GM18868 (cell line): Measurements from ENCODE around the gene RPRD1B.

ENCODE experiments used
- ATAC-seq: cut with Tn5 transposase; IDR thresholded peaks from one replicate; pipeline ENCODE4 v1.9.1; 2021; ENCODE audit warnings: mild to moderate bottlenecking, moderate library complexity; ENCODE audit not compliant: unreplicated experiment

RPRD1B gene

DNA sequence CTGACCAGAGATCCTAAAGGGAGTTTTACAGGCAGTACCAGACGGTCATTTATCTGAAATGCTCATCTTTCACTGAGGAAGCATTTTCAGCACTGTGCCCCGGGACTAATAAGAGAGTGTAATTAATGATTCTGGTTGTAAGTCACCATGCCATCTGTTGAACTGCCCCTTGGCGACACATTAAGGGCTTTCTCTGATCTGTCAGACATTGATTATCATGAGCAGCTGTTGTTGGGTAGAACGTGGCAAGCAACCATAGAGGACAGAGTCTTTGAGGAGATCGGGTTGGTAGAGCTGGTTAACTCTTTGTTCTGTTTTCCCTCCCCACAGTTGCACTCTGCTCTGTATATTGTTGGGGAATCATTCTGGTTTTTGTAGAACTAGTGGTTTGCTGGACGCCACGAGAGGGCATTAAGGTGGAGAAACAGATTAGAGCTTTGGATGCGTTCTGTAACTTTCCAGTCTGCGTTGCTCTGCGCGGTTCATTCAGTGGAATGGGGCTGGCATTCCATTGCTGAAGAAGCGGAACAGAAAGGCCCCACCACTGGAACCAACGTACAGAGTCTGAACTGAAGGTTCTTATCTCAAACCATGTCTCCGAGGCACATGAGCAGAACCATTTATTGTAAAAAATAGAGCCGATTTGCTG is 34.3 kb downstream of the RPRD1B start:
- no peak for ATAC-seq

DNA sequence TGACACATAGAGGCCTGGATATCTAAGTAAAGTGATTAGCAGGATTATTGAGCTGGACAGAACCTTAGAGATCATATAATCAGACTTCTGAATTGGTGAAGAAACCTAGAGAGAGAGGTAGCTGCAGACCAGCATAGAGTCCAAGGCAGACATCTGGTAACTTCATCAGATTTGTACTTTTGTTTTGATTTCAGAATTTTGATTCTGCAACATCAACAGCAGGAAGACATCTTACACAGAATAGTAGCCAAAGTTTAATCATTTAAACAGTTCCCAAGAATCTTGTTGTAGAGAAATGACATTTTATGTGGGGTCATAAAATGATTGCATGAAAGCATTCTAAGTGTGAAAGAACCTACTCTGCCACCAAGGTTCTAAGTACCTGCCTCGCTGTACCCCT is 39.4 kb downstream of the RPRD1B start:
- no peak for ATAC-seq

DNA sequence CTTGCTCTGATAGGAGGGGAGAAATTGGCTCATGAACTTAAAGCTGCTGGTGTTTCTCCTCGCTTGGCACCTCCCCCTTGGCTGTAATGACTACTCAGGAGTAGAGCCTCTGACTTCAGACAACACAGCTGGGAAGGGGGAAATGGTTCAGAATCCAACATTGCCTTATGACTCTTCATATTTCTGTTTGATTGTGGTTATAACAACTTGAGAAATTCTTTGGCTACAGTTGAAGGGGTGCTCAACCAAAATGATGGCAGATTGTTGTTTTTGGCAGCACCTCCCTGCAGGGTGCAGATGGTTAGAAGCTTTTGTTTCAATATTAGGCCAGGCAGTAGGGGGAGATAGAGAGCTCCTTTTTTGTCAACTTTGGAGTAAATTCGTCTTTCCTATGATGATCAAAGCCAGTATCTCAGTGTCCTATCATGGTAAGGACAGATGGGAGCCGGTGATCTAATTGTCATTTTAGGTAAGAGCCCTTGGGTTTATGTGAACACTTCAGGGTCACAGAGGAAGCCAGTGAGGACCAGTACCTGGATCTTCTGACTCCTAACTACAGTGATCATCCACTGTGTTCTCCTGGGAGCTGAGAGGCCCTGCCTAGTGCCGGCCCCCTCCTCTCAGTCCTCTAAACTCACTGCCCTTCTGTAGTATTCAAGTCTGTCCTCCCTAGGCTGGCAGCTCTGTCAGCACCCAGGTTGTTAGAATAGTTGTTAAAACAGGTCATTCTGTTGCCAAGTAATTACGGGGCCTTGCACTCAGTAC is 39.9 kb downstream of the RPRD1B start:
- peak; percentile 54 for ATAC-seq

DNA sequence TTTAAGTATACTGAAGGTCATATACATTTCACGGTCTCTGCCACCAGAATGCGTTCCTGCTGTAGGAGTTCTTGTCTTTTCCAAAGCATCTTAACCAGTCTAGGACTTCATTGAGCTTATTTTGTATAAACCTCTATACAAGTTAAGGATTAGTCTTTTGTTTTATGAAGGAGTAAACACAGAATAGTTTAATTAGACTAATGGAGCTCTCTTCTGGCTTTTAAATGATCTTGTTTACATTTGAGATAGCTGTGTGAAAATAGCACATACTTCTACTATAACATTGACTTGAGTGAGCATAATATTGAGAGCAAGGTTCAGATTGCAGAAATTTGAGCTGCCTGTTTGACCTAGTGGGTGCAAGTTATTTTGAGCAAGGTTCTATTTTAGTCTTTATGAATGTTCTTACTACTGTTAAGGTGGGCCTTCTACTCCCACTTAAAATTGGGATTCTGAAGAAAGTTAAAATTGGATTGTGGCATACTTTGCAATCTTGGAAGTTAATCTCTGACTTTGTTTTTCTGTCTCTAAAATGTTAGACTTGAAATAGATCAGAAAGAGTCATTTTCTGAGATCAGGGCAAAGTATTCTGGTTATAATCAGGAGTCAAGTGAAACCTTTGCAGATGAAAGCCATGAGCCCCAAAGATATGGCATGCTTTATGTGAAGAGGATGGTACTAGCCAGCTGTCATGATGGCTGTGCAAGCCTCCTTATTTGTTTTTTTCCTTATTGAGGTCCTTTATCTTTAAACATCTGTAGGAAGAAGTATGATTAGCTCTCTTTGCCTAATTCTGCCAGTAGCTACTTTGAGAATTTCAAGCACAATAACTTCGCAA is 41.8 kb downstream of the RPRD1B start:
- ATAC-seq: no peak

DNA sequence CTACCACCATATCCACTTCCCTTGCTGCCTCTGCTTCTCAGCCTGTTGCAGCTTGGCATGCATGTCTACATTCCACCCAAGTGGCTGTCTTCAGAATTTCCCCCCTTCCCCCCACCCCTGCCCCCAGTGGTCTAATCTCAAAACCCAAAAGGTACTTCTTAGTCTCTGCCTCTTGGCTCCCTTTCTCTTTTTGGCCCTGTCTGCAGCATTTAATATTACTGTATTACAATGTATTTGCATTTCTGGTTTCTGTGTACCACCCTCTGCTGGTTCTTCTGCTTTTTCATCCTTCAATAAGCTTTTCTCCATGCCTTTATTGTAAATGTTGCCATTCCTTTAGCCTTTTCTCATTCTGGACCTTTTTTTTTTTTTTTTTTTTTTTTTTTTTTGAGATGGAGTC is 43.0 kb downstream of the RPRD1B start:
- no peak for ATAC-seq

DNA sequence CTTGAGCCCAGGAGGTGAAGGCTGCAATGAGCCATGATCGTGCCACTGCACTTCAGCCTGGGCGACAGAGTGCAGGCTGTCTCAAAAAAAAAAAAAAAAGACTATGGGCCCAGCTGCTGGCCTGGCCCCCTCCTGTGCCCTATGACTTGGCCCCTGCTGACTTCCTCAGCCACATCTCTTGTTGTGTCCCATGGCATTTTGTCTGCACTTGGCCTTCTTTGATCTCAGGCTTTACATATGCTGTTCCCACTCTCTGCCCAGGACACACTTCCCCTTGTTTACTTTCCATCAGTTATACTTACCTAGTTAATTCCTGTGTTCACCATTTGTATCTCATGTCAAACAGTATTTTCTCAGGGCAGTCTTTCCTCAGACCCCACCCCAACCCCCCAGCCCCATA is 44.5 kb downstream of the RPRD1B start:
- ATAC-seq: no peak

DNA sequence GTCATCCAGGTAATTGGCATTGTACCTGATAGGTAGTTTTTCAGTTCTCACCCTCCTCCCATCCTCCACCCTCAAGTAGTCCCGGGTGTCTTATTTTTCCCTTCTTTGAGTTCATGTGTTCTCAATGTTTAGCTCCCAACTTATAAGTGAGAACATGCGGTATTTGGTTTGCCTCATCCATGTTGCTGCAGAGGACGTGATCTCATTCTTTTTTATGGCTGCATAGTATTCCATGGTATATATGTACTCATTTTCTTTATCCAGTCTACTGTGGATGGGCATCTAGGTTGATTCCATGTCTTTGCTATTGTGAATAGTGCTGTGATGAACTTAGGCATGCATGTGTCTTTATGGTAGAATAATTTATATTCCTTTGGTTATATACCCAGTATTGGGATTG is 45.8 kb downstream of the RPRD1B start:
- no peak for ATAC-seq

DNA sequence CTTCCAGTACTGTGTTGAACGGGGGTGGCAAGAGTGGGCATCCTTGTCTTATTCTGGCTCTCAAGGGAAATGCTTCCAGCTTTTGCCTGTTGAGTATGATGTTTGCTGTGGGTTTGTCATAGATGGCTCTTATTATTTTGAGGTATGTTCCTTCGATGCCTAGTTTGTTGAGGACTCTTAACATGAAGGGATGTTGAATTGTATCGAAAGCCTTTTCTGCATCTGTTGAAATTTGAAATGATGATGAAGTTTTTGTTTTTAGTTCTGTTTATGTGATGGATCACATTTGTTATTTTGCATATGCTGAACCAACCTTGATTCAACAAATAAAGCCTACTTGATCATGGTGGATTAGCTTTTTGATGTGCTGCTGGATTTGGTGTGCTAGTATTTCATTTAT is 48.0 kb downstream of the RPRD1B start:
- no peak for ATAC-seq

DNA sequence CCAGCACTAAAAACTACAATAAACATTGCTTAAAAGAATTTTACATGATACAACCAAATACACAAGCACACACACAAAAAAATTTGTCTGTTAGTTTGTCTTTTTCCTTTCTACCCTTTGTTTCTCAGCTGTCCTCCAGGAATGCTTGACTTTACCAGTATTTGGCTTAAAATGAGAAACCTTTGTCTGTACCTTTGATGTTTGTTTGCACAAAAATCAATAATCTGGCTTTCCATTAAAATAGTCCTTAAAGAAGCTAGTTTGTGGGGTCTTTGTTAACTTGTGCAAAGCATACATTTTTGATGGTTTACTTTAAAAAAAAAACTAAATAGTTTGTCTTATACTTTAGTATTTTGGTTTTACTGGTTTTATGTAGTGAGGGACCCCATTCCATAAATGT is 49.3 kb downstream of the RPRD1B start:
- ATAC-seq: no peak

DNA sequence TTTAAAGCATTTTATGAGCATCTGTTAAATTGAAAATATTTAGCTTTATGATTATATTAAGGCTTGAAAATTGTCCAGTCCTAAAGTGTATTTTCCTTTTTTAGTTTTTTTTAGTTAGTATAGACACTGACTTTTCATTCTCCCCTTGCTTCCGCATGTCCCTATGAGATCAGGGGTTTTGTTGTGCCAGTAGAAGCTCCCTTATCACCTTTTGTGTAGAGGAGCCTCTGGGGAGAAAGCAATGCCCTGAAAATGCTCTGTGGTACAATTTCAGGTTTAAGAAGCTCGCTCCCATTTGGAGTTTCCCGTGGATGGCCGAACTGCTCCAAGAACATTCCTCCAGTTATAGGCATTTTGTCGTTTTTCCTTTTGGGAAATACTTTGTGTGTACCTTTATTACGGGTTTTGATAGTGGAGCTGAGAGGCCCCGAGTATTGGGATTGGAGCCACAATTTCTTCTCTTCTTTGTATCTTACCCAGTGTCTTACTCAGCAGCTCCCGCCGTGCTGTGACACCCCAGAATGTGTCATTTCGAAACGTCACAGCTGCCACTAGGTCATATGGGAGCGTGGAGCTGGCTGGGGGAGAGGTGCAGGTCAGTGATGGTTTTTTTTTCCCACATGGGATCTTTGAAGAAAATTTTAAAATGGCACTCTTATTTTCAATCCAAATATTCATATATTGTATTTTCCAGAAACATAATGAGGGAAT is 49.9 kb downstream of the RPRD1B start:
- no peak for ATAC-seq

DNA sequence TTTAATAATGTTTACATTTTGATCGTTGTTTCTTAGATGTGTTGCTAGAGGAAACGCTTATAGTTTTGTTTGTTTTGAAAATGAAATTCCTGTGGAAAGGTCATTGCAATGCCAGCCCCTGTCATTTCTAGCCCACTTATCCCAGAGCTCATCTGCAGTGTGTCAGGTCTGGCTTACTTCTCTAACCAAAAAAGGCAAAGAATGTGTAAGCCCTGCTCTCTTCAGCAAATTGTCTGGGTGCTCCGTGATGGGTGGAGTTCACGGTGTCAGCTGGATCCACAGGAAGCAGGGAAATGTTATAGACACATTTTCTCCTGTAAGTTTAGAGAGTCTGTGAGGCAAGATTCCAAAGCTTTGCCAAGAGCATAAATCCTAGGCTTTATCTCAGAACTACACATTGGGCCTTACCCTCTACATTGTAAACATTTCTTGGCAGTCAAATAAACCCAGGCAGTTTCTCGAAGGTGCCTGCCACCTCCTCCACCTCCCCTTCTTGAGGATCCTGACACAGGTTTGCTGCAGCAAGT is 50.9 kb downstream of the RPRD1B start:
- no peak for ATAC-seq

DNA sequence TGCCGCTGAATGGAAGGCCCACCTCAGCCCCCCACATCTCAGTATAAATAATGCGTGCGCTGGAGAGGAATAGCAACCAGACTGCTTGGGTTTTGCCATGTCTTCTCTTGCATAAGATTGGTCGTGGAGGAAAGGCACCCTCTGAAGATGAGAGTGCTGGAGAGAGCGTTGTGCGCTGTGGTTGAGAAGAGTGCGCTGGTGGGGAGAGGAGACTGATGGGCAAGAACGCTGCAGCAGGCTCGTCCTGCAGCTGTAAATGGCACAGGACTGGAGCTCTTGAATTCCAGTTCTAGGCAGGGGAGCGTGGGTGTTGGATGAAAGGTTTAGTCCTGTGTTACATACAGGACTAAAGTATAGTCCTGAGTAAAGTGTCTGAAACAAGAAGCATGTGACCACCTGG is 51.5 kb downstream of the RPRD1B start:
- ATAC-seq: no peak

DNA sequence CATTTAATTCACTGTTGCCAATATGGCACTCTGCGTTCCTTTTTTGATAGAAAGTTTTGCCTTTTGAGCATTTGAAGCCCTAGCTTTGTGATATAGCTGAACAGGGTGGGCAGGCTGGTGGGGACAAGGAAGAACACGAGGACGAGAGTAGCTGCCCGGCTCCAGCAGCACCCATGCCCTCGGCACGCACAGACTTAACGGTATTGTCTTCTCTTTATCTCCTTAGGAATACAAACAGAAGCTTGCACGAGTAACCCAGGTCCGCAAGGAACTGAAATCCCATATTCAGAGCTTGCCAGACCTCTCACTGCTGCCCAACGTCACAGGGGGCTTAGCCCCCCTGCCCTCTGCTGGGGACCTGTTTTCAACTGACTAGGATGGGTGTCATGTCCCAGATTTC is 56.0 kb downstream of the RPRD1B start:
- ATAC-seq: no peak

DNA sequence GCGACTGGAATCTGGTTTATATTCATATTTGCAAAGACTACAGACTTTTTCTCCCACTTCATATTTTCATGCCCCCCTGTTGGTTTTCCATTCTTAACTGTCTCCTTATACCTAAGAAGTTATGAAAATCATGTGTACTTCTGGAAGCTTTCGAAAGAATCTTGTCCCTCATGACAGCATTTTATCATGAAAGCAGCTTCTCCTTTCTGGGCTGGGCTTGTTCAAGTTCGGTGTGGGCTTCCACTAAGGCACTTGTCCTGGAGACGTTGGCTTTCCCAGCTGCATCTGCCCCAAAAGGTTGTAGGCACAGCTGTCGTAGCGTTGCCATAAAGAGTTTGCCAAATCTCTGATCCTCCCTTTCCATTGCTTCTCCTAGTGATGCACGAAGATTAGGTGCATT is 56.5 kb downstream of the RPRD1B start:
- no peak for ATAC-seq

DNA sequence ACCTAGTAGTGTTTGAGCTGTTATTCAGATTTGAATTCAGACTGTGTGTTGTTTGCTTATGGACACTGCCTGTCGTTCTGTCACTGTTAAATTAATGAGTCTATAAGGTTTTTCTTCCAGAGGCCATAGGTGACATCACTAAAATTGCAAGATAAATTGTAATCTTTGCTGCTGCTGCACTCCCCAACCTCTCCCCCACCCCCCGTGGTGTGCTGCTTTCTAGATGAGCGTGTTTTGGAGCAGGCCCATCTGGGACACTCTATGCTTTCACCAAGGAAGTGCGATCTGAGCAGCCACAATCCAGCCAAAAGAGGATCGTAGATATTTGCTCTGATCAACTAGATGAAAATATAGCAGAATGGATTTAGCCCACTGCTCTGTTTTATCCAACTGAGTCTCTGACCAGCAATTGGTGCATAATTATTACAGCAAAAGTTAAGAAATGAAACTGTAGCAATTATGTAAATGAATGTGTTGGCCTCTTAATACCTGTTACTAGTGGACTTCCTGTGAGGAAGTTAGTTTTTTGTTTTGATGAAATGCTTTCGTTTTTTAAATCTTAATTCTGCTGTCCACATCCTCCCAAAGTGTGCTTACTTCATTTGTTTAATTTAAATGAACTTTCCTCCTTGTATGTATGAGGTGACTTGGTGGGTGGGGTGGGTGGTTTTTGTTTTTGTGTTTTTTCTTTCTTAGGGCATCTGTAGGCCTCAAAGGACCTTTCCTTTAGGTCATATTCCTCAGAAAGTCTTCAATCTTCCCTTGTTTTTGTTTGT is 58.1 kb downstream of the RPRD1B start:
- ATAC-seq: no peak

DNA sequence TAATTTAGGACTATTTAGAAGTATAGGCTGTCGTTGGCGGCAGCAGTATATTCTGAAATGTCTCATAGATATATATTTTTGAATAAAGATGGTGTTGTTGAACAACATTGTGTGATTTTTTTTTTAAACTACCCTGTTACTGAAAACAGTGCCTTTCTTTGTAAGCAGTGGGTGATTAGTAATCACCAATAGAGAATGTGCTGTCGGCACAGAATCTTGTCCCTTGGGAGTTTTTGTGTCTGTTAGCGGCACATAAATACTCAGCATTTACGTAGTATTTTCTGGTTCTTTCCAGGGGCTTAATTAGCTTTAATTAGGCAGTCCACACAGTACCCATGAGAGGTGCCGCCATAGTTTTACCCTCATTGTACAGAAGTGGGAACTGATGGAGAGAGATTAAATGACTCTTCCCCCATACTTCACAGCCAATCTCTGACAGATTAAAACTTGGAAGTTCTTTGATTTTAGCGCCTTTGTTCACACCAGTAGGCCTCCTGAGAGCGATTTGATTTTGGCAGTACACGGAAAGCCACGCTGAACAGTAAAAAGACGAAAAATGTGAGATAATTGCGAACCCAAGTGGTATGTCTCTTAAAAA is 58.8 kb downstream of the RPRD1B start:
- ATAC-seq: no peak

DNA sequence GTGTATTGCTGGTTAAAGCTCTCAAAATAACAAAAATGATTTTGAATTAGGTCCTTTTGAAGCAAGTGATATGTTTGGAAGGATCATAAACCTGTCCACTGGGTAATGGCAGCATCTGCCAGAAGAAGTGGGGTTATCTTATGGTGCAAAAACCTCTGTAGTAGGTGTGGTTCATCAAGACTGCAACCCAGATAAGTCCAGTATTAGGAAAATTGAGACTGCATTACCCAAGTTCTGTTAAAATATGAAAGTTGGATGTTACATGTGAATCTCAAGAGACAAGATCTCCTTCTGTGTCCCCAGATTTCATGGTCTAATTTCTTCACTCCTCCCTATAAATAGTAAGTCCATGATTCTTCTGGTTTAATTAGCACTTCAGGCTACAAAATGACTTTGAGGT is 59.4 kb downstream of the RPRD1B start:
- no peak for ATAC-seq

DNA sequence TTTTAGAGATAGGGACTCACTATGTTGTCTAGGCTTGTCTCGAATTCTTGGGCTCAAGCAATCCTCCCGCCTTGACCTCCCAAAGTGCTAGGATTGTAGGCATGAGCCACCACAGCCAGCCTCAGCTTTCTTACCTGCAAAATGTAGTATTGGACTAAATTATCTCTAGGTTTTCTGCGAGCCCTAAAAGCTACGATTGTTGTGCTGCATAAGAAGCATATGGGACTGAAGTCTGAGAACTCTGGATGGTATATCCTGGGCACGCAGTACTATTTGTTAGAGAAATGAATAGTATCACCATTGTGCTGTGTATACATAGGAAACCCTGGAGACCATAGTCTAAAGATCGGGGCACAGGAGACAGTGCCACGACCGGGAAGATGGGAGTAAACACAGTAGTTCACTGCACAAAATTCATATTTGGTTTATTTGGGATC is 60.1 kb downstream of the RPRD1B start:
- no peak for ATAC-seq

DNA sequence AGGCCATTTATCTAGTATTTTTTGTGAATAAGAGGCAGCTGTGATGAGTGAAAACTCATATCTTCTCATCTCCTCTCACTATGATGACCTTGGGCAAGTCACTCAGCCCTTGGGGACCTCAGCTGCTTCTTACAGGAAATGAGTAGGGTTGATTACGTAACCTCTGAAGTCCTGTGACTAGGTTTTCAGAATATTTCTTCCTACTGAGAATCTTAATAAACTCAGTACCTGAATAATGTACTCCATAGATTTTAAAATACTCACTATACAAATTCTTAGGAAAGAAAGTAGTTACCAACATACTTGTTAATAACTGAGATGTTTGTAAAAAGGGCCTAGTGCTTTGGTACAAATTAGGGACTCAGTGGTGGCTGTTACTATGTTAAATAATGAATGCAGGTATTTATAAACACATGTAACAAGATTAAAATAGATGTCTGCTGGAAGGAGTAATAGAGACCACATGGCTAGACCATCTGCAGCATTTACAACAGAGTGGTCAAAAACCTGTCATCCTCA is 60.9 kb downstream of the RPRD1B start:
- peak; percentile 72 for ATAC-seq
